Fibroblast of skin of left biceps (primary cell): ENCODE measurements around the gene FSCN2.
A peak's percentile ranks its signal among the peaks of the same experiment; 100 is the strongest.

Source experiments
- DNase-seq, 2 experiments: peaks; one replicate each; pipeline ENCODE4 v3.0.0-alpha.2; 2013; ENCODE audit warnings: low read depth in 2 of 2

Gene FSCN2

GRCh38 chr17:81557276-81558114 lies 29.3 kb downstream of the FSCN2 start:
- no peak for DNase-seq

GRCh38 chr17:81558115-81558468 lies 29.9 kb downstream of the FSCN2 start:
- DNase-seq = no peak

DNA sequence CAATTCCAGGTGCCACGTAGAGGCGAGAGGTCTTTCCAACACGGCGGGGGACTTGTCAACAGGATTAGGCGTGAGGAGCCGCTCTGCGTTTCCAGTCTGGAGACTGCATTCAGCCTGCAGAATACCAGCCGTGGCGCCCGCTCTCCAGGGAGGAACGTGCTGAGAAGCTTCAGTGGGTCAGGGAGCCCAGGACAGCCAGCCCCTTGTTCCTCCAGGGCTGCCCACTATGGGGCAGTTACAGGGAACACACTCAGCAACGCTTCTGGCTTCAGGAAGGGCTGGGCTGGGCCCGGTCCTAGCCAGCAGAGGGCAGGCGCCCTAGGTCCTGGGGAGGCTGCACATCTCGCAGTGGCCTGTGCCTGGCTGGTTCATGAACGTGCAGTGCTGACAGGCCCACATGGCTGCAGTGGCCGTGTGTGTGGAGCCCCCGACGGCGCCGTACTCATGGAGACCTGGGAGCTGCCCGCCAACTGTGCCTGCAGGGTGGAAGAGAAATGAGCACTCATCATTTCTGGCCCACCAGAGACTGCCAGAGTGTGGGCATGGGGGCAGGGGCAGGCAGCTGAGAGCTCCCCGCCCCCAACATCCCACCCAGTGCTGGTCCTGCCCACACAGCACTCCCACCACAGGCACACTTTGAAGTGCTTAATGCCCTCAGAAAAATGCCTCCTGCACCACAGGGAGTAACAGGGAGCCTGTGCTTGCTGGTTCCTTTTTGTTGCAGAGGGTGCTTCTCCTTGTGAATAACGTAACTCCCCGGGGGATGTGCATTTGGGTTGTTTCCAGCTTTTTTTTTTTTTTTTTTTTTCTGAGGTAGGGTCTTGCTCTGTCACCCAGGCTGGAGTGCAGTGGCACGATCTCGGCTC lies 31.0 kb downstream of the FSCN2 start:
- DNase-seq = no peak

DNA sequence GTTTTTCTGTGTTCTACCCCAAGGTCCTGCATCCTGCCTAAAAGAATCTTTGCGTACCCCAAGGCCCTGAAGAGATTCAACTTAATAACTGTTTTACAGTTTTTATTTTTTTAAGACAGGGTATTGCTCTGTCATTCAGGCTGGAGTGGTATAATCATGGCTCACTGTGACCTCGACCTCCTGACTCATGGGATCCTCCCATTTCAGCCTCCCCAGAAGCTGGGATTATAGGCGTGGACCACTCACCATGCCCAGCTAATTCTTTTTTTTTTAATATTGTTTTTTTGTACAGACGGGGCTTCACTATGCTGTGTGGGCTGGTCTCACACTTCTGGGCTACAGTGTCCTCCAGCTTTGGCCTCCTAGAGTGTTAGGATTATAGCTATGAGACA lies 33.3 kb downstream of the FSCN2 start:
- DNase-seq = no peak

- no peak for DNase-seq
Observed at GRCh38 chr17:81563861-81564586, 35.8 kb downstream of the FSCN2 start.

- no peak for DNase-seq
Observed at GRCh38 chr17:81564778-81565177, 36.6 kb downstream of the FSCN2 start.

GRCh38 chr17:81565231-81565630 lies 37.1 kb downstream of the FSCN2 start:
- DNase-seq = no peak

- peak; percentile 98 for DNase-seq
Observed at GRCh38 chr17:81566461-81567126, 38.4 kb downstream of the FSCN2 start.

- DNase-seq = no peak
Observed at GRCh38 chr17:81567191-81567590, 39.0 kb downstream of the FSCN2 start.

- DNase-seq = no peak
Observed at GRCh38 chr17:81568416-81568815, 40.2 kb downstream of the FSCN2 start.

DNA sequence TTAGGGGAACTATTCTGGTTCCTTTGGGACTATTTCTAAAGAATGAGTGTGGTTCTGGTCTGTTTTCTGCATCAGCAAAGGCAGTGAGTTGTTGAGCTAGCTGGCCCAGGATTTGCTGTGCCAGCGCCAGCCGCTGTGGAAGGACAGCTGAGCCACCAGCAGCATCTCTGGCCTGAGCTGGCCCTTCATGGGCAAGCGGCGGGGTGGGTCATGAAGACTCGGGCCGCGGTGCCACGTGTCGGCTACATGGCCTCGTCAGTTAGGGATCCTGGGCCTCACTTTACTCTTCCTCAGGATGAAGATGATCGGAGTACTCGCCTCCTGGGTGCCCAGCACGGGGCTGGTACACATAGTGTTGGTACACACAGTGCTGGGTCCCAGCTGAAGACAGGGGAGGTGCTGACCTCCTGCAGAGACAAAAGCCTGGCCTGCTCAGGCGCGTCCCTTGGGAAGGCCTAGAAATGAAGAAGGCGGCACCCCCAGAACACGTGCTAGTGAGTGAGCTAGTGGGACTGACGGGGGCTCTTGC lies 41.9 kb downstream of the FSCN2 start:
- no peak for DNase-seq

DNA sequence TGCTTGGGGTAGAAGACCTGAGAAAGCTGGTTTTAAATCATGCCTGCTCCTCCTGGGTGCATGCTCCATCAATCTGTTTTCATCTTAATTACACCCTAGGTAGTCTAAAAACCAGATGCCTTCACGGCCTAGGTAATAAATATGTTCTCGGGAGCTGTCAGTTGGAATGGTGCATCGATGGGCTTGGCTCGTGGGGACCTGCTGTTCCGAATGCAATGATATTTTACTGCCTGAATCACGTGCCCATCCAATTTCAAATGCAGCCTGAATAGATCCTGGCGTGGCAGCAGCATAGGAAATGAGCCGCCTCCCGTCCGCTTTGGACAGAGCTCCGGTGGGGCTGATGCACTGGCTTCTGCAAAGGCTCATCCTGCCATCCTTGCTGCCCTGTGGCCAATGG lies 42.8 kb downstream of the FSCN2 start:
- DNase-seq = no peak

- no peak for DNase-seq
Observed at GRCh38 chr17:81572563-81573168, 44.5 kb downstream of the FSCN2 start.

DNA sequence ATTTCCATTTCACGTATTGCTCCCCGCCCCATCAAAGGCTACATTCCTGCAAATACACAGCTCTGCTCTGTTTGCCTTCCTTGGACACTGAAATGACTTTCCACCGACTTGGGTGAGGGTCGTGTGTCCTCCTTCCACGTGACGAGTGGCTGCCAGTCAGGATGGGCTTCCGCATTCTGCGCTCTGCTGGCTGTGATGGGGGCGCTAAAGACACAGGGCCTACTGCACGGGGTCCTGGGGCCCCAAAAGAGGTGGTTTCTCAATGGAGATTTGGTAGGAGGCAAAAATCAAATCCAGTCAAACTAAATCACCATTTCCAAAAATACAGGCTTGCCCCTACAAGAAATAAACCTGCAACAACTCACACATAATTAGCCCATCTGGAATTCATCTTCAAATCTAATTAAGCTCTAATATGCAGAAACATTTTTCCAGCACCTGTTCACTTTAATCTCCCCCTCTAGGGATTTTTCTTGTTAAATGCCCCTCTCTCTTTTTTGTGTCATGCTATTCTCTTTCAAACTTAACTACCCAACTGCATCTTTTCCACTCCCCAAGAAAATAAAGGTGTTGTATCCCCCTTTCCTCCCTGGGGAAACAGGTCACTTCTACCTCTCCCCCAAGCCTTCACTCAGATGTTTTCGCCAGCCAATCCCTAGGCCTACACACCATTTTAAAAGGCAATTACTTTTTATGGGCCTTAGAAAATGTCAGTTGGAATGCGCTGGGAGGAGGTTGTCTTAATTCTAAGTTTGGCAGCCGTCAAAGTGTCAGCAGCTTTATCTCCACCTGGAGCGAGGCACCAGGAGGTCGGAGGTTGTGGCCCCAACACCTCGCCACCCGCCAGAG lies 45.8 kb downstream of the FSCN2 start:
- no peak for DNase-seq

DNA sequence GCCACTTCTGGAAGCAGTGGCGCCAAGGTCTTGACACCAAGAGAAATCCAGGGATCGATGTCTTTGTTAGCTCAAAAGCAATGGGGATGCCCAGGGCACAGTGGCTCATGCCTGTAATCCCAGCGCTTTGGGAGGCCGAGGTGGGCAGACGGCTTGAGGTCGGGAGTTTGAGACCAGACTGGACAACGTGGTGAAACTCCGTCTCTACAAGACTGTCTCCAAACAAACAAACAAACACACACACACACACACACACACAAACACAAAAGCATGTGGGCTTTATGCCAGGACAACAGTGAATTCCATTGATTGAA lies 46.4 kb downstream of the FSCN2 start:
- no peak for DNase-seq

- DNase-seq = no peak
Observed at GRCh38 chr17:81575836-81576235, 47.7 kb downstream of the FSCN2 start.

DNA sequence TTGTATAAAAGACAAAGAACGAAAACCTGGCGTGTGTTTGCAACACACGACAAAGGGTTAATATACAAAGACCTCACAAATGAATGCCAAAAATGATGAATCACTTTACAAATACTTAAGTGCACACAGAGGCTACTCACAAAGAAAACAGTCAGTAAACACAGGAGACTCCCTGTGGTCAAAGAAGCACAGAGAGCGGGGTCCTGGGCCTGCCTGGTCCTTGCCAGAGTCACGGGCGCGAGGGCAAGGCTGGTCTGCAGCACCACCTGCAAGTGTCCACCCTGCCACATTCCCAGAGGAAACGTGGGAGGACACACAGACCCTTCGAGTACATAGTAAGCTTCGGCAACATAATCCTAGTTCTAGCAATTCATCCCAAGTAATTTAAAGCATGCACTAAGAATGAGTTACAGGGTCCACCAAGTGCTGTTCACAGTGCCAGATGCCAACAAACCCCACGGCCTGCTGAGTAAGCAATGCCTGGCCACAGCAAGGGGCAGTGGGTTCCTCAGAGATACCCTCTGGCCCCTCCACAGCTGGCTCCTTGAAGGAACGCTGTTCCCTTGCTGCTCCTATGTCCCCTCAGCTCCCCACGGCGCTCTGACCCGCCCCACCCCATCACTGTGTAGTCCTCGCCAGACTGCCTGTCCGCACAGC lies 48.6 kb downstream of the FSCN2 start:
- DNase-seq = no peak

DNA sequence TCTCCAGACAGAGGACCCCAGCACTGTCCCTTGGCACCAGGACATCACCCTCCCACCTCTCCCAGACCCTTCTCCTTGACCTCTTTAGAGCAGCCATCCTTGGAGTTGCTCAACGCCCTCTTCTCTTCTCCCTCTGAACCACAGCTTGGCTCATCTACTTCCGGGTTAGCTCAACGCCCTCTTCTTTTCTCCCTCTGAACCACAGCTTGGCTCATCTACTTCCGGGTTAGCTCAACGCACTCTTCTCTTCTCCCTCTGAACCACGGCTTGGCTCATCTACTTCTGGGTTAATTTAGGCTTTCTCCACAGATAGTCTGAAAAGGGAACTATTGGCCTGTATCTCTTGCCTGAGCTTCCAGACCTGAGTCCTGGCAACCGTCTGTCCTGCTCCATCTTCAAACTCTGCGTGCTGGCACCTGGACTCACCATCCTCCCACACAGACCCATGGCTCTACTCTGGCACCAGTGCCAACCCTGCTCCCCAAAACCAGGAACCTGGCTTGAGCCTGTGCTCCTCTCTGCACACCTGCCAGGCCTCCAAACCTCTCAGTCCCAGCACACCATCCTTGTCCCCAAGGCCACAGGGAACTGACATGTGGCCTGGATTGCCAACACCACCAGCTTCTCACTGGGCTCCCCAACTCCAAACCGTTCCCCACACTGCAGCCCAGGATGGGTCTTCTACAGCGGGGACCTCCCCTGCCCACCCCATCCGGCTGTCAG lies 49.3 kb downstream of the FSCN2 start:
- DNase-seq = no peak

GRCh38 chr17:81578038-81578441 lies 49.9 kb downstream of the FSCN2 start:
- no peak for DNase-seq
